Measurements from ENCODE around the gene APOC1. TPM values are rescaled to one million over a fixed set of nuclear protein-coding genes. Genes with fewer than 3 reads are reported as not detected.

Gene APOC1
- 2.1 TPM in 1 of 2 replicates, not detected in the other for total RNA-seq

DNA sequence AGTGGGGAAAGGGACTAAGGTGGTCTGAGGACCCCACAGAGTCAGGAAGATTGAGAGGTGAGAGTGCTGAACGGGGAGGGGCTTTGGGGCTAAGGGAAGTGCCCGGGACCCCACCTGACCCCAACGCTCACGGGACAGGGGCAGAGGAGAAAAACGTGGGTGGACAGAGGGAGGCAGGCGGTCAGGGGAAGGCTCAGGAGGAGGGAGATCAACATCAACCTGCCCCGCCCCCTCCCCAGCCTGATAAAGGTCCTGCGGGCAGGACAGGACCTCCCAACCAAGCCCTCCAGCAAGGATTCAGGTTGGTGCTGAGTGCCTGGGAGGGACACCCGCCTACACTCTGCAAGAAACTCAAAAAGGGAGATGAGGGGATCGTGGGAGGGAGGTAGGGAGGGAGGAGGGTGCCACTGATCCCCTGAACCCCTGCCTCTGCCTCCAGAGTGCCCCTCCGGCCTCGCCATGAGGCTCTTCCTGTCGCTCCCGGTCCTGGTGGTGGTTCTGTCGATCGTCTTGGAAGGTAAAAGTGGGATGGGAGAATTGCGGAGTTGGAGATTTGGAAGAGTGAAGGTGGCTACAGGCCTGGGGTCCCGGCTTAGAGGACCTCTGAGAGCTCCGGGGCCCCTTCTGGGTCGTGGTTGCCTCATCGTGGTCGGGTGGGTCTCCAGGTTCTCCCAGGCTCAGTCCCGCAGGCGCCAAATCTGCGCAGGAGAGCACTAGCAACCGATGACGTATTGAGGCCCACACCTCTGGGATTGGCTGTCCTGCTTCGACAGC, at the start of gene APOC1:
Gene APOC1, plus strand, starts transcription at position 176 of the 774 bp plus-strand sequence. Its CDS starts 284 bp downstream, at position 460.
- intact Hi-C loops (cut with micrococcal nuclease) = loop anchor here (1.0 to 2.0 kb wide), 4 partner anchors 7 to 68 kb away; partner anchors contain the start of gene NECTIN2

GRCh38 chr19:44865196-44865767, 49.1 kb upstream of the APOC1 start:
- intact Hi-C loops (cut with micrococcal nuclease) = no loop called here

GRCh38 chr19:44866664-44867063, 47.7 kb upstream of the APOC1 start:
- intact Hi-C loops (cut with micrococcal nuclease) = no loop called here

- intact Hi-C loops (cut with micrococcal nuclease) = no loop called here
Measured at GRCh38 chr19:44867578-44867977, 46.8 kb upstream of the APOC1 start.

GRCh38 chr19:44869733-44870470, 44.5 kb upstream of the APOC1 start:
- intact Hi-C loops (cut with micrococcal nuclease) = no loop called here

DNA sequence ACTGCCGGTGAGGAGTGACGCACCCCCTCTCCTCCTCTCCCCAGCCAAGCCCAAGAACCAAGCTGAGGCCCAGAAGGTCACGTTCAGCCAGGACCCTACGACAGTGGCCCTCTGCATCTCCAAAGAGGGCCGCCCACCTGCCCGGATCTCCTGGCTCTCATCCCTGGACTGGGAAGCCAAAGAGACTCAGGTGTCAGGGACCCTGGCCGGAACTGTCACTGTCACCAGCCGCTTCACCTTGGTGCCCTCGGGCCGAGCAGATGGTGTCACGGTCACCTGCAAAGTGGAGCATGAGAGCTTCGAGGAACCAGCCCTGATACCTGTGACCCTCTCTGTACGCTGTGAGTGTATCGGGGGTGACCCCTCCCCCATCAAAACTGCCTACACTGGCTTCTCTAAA, 42.6 kb upstream of the APOC1 start:
- intact Hi-C loops (cut with micrococcal nuclease) = no loop called here

DNA sequence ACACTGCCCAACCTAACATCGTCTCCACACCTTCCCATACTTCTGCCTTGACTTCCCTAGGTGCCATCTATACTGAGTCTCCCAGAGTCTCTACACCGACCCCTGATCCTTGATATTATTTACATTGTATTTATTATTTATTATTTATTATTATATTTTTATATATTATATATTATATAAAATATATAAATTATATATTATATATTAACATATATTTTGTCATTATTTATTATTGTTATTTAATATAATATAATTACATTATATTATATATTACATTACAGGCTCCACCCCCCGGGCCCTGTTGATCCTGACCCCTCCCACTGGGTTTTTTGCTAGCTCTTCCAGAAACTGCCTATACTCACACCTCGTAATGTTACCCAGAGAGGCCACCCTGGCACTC, 41.7 kb upstream of the APOC1 start:
- intact Hi-C loops (cut with micrococcal nuclease) = no loop called here

DNA sequence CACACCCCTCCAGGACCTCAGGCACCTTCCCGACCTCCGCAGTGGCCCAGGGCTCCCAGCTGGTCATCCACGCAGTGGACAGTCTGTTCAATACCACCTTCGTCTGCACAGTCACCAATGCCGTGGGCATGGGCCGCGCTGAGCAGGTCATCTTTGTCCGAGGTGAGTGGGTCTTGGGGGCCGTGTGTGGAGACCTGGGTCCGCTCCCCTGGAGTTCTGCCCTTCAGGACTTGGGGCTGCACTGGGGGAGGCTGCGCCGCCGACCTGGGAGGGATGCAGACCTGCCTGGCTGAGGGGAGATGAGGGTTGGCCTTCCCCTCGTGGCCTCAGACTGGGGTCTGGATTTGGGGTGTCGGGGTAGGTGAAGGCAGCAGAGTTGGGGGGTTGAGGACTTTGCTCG, 40.1 kb upstream of the APOC1 start:
- intact Hi-C loops (cut with micrococcal nuclease) = no loop called here

GRCh38 chr19:44875666-44876451, 38.5 kb upstream of the APOC1 start:
- intact Hi-C loops (cut with micrococcal nuclease) = no loop called here

DNA sequence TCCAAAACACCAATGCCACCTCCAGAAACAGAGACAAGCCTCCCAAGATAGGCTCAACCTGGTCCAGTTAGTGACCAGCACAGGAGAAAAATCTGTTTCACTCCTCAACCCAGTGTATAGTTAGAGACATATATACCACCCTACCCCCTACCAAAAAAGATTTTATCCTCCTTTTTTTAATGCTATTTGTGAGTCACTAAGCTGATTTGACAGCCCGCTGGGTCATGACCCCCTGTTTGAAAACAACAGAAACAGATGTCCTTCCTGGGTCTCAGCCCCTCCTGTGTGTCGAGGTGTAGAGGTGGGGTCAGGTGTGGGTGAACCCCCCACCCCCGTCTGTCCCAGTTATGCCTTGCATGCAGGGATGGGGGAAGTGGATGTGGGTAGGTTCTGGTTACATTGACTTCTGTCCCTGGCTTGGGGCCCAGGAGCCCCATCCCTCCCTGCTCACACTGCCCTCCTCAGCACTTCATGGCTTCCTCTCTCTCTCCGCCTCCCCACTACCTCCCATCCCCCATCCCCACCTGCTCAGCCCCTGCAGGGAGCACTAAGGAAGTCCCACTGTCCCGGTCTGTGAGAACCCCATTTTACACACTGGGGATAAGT, 37.4 kb upstream of the APOC1 start:
- intact Hi-C loops (cut with micrococcal nuclease) = no loop called here

GRCh38 chr19:44878120-44878865, 36.1 kb upstream of the APOC1 start:
- intact Hi-C loops (cut with micrococcal nuclease) = no loop called here

GRCh38 chr19:44879309-44880065, 34.9 kb upstream of the APOC1 start:
- intact Hi-C loops (cut with micrococcal nuclease) = loop anchor here (10.0 kb wide), 1 partner anchor 945 kb away; the partner anchor contains the start of gene ZNF45

- intact Hi-C loops (cut with micrococcal nuclease) = loop anchor here (10.0 kb wide), 1 partner anchor 947 kb away; the partner anchor contains the start of gene ZNF45
Measured at GRCh38 chr19:44882063-44882462, 32.3 kb upstream of the APOC1 start.

- intact Hi-C loops (cut with micrococcal nuclease) = loop anchor here (10.0 kb wide), 1 partner anchor 948 kb away; the partner anchor contains the start of gene ZNF45
Measured at GRCh38 chr19:44882619-44883397, 31.6 kb upstream of the APOC1 start.

- intact Hi-C loops (cut with micrococcal nuclease) = loop anchor here (10.0 kb wide), 1 partner anchor 949 kb away; the partner anchor contains the start of gene ZNF45
Measured at GRCh38 chr19:44883922-44884321, 30.5 kb upstream of the APOC1 start.

GRCh38 chr19:44884566-44884965, 29.8 kb upstream of the APOC1 start:
- intact Hi-C loops (cut with micrococcal nuclease) = loop anchor here (10.0 kb wide), 1 partner anchor 950 kb away; the partner anchor contains the start of gene ZNF45

- intact Hi-C loops (cut with micrococcal nuclease) = loop anchor here (10.0 kb wide), 1 partner anchor 951 kb away; the partner anchor contains the start of gene ZNF45
Measured at GRCh38 chr19:44886141-44886540, 28.3 kb upstream of the APOC1 start.

- intact Hi-C loops (cut with micrococcal nuclease) = loop anchor here (10.0 kb wide), 1 partner anchor 953 kb away; the partner anchor contains the start of gene ZNF45
Measured at GRCh38 chr19:44887648-44888047, 26.8 kb upstream of the APOC1 start.
